CD14-positive monocyte (primary cell): Measurements from ENCODE around the gene RAP1B. TPM values are rescaled to one million over a fixed set of nuclear protein-coding genes. Genes with fewer than 3 reads are reported as not detected.
A peak's percentile ranks its signal among the peaks of the same experiment; 100 is the strongest.

Source experiments
- DNase-seq, 3 donors: peaks; one replicate each; pipeline ENCODE4 v3.0.0-alpha.2; 2011 to 2022
- H2AFZ ChIP-seq: 2 replicates; pipeline ENCODE4 v1.6.0; 2012; ENCODE audit warnings: mild to moderate bottlenecking, low read depth, low read length, inconsistent platforms; ENCODE audit not compliant: insufficient read depth, poor library complexity, severe bottlenecking
- H3K27ac ChIP-seq, 2 donors: 1 replicate in 1 of 2; 2 replicates in 1 of 2; pipeline ENCODE4 v1.5.1; 2012 to 2013; ENCODE audit warnings: low read length in 2 of 2, control low read depth in 1 of 2, inconsistent platforms in 1 of 2, low read depth in 1 of 2, mild to moderate bottlenecking in 1 of 2
- H3K27me3 ChIP-seq, 2 donors: one replicate each; pipeline versions ENCODE4 v1.6.0 to v1.6.1; 2011 to 2013; ENCODE audit warnings: low read length in 2 of 2; ENCODE audit not compliant: control insufficient read depth in 2 of 2, insufficient read depth in 2 of 2
- H3K36me3 ChIP-seq, 2 donors: replicated peaks in 1 of 2; 1 replicate in 1 of 2; 2 replicates in 1 of 2; pipeline versions ENCODE4 v1.5.1 to v1.6.1; 2012 to 2013; ENCODE audit warnings: low read length in 2 of 2, control low read depth in 1 of 2, inconsistent platforms in 1 of 2, mild to moderate bottlenecking in 1 of 2; ENCODE audit not compliant: insufficient read depth in 2 of 2, control insufficient read depth in 1 of 2
- H3K4me1 ChIP-seq, 2 donors: 1 replicate in 1 of 2; 2 replicates in 1 of 2; pipeline versions ENCODE4 v1.5.1 to v1.6.1; 2012 to 2013; ENCODE audit warnings: low read length in 2 of 2, control low read depth in 1 of 2, inconsistent platforms in 1 of 2, mild to moderate bottlenecking in 1 of 2, moderate library complexity in 1 of 2; ENCODE audit not compliant: insufficient read depth in 2 of 2, control insufficient read depth in 1 of 2
- H3K4me2 ChIP-seq: replicated peaks from 2 replicates; pipeline ENCODE3; 2012; ENCODE audit warnings: low read length, moderate library complexity, mild to moderate bottlenecking; ENCODE audit not compliant: poor library complexity, severe bottlenecking; ENCODE audit errors: extremely low read depth
- H3K4me3 ChIP-seq, 3 experiments: fragments of 200-600 bp in 1 of 3; sonication (generic) in 1 of 3; replicated peaks in 1 of 3; 1 replicate in 2 of 3; 2 replicates in 1 of 3; pipeline ENCODE4 v1.5.1; 2011 to 2013; ENCODE audit warnings: low read length in 3 of 3, mild to moderate bottlenecking in 3 of 3, control low read depth in 2 of 3, low read depth in 2 of 3, inconsistent platforms in 1 of 3, moderate library complexity in 1 of 3
- H3K79me2 ChIP-seq: 2 replicates; pipeline ENCODE4 v1.6.0; 2012; ENCODE audit warnings: mild to moderate bottlenecking, control low read depth, inconsistent platforms, low read length, moderate library complexity; ENCODE audit not compliant: insufficient read depth
- H3K9ac ChIP-seq: 2 replicates; pipeline ENCODE4 v1.6.0; 2017; ENCODE audit warnings: low read length, mild to moderate bottlenecking; ENCODE audit not compliant: insufficient read depth, poor library complexity, severe bottlenecking
- H3K9me3 ChIP-seq, 2 donors: replicated peaks in 1 of 2; 1 replicate in 1 of 2; 2 replicates in 1 of 2; pipeline versions ENCODE4 v1.5.1 to v1.6.1; 2012 to 2013; ENCODE audit warnings: low read length in 2 of 2, control low read depth in 1 of 2; ENCODE audit not compliant: control insufficient read depth in 1 of 2, insufficient read depth in 1 of 2
- H4K20me1 ChIP-seq: 2 replicates; pipeline ENCODE4 v1.6.0; 2012; ENCODE audit warnings: mild to moderate bottlenecking, low read length, control low read depth, moderate library complexity; ENCODE audit not compliant: insufficient read depth
- H3K27ac Mint-ChIP-seq, 7 donors: one replicate each; pipeline ENCODE4 v1.8.0; 2020; ENCODE audit warnings: mild to moderate bottlenecking in 7 of 7, mixed read lengths in 7 of 7, moderate library complexity in 6 of 7, inconsistent platforms in 2 of 7
- H3K27me3 Mint-ChIP-seq, 3 donors: one replicate each; pipeline ENCODE4 v1.8.0; 2021 to 2022; ENCODE audit warnings: low read depth in 3 of 3, mild to moderate bottlenecking in 3 of 3, mixed read lengths in 3 of 3, moderate library complexity in 3 of 3, inconsistent platforms in 1 of 3
- H3K36me3 Mint-ChIP-seq, 2 donors: one replicate each; pipeline ENCODE4 v1.8.0; 2020; ENCODE audit warnings: mixed read lengths in 2 of 2, inconsistent platforms in 1 of 2, mild to moderate bottlenecking in 1 of 2
- H3K4me1 Mint-ChIP-seq: one replicate; pipeline ENCODE4 v1.8.0; 2020; ENCODE audit warnings: mild to moderate bottlenecking, mixed read lengths
- H3K4me3 Mint-ChIP-seq, 2 donors: one replicate each; pipeline ENCODE4 v1.8.0; 2020; ENCODE audit warnings: mild to moderate bottlenecking in 2 of 2, mixed read lengths in 2 of 2, moderate library complexity in 1 of 2
- H3K9me3 Mint-ChIP-seq, 7 donors: one replicate each; pipeline ENCODE4 v1.8.0; 2020 to 2022; ENCODE audit warnings: mixed read lengths in 7 of 7, mild to moderate bottlenecking in 6 of 7, moderate library complexity in 6 of 7, inconsistent platforms in 2 of 7
- CTCF ChIP-seq: fragments of 200-600 bp; IDR thresholded peaks from one replicate; pipeline ENCODE4 v1.8.0; 2022; ENCODE audit warnings: antibody characterized with exemption, mild to moderate bottlenecking
- WGBS: methylation state at CpG from one replicate; pipeline ENCODE4 v1.1.5; 2013; ENCODE audit warnings: missing lambda C conversion rate; ENCODE audit not compliant: insufficient coverage; 5-methylcytosine and 5-hydroxymethylcytosine counted together
- intact Hi-C, 2 donors: fragments of 100-400 bp; cut with micrococcal nuclease; formaldehyde crosslinking; loops; one replicate each; pipeline versions ENCODE4 v1.15.0 to v1.15.1; 2023
- polyA plus RNA-seq, 3 donors: library from polyadenylated mRNA; depleted of rRNA in 1 of 3; unstranded in 2 of 3; stranded (reverse) in 1 of 3; fragments of 300-500 nt in 2 of 3; fragments of >200 nt in 1 of 3; fragmentation: Illumina TruSeq in 2 of 3; gene quantifications; 1 replicate in 2 of 3; 2 replicates in 1 of 3; pipeline ENCODE4 v1.2.3, GENCODE V29; 2012 to 2021

The RAP1B gene
- polyA plus RNA-seq, 3 donors, result 153 to 543 (median 461) TPM

GRCh38 chr12:68686262-68686594 is 75.5 kb downstream of the RAP1B start:
- peaks cover 7 to 8% of the 10 kb centered on the region in 2 donors for H3K36me3 Mint-ChIP-seq
- no CpG with 5 or more reads among the region's 3 CpGs for WGBS

More at GRCh38 chr12:68686262-68686594, 75.5 kb downstream of the RAP1B start:
- Histone ChIP-seq H3K27me3 (no peaks in the 10 kb centered on the region), H3K4me3 (peak overlapping the region; percentile 66 to 96 (median 94)), H2AFZ (peak overlapping the region; percentile 96), H3K4me2 (peak overlapping the region; percentile 83), H3K9me3 (no peaks in the 10 kb centered on the region), H3K79me2 (peaks cover 34% of the 10 kb centered on the region), H3K4me1 (peaks cover 15 to 19% of the 10 kb centered on the region in 2 donors), H4K20me1 (no peaks in the 10 kb centered on the region), H3K9ac (peak overlapping the region; percentile 73), H3K27ac (peak overlapping the region; percentile 54 to 81), H3K36me3 (peaks cover 9 to 10% of the 10 kb centered on the region in 2 donors)
- DNase-seq, result no peak
- Mint-ChIP-seq H3K27ac (peak overlapping the region in 6 of 7 donors; percentile 89 to 95 (median 92)), H3K9me3 (no peaks in the 10 kb centered on the region), H3K4me3 (peak overlapping the region; percentile 92 to 97), H3K4me1 (peaks cover 15% of the 10 kb centered on the region), H3K27me3 (no peaks in the 10 kb centered on the region)
- intact Hi-C loops, result no loop called here
- no peak for TF ChIP-seq CTCF
